HG03520 (cell line): ENCODE results near the gene CNBD2.
"Not testable (repeated sequence)": the region's sequence is repeated elsewhere in the genome, so short reads cannot be mapped to it uniquely, and the experiment has no call there.

Experiments used
- ATAC-seq: cut with Tn5 transposase; IDR thresholded peaks from one replicate; pipeline ENCODE4 v1.9.1; 2021; ENCODE audit warnings: mild to moderate bottlenecking, moderate library complexity; ENCODE audit not compliant: unreplicated experiment

CNBD2 gene

DNA sequence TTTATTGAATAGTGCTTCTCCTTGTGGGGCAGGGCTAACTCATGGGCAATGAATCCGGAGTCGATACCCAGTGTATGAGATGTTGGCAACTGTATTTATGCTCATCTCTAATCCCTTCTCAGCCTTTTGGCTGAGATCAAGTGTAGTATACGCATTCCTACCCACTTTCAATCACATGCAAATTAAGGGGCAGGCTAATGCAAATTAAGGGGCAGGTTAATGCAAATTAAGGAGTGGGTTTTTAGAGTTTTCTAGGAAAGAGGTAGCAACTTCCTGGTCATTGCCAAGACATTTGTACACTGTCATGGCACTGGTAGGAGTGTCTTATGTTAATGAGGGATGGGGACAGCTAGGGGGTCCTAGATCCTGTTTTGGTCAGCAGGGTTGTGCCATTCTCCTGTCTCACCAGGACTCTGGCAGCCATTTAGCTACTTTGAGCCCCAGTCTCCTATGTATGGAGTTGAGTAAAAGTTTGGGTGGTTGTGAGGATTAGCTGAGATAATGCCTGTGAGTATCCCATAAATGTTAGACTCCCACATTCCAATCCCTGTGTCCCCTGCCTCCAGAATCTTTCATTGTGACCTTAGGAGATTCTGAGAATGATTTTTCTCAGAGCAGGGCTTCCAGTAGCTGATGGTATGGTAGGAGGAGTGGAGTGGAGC lies at the start of gene CNBD2:
CNBD2 (plus strand) TSS at position 612 of the 662 bp plus-strand sequence. CDS start 173 bp downstream, outside the sequence.
- ATAC-seq = no peak

DNA sequence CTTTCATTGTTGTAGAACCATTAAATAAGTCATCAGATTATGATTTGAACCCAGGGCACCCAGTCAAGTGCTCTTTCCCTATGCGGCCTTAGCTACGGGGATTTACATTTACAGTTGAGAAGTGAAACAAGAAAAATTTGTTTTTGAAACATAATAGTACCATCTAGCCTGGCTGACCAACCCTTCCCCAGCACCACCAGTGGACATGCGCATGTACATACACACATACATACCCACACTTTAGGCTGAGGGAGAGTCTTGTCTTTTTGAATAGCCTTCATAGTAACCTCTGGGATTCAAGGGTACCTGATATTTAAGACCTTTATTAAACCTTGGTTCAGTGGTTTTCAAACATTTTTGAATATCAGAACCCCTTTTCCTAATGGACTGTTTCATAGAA lies 47.9 kb upstream of the CNBD2 start:
- ATAC-seq = no peak

DNA sequence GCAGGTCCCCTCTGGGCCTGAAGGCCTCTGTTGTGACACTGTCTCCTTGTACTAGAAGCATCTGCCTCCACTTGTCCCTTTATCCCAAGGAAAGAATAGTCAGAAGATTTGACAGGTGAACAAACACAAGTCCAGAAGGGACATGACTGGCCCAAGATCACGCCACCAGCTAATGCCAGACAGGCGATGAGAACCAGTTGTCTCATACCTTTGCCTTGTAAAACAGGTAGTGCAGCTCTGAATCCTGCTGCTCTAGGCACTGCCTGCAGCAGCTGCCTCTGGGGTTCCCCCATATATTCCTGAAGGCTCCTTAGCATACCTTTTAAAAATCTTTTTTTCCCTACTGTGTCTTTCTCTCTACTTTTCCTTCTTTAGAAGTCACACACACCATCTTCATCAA lies 39.1 kb upstream of the CNBD2 start:
- ATAC-seq = no peak

DNA sequence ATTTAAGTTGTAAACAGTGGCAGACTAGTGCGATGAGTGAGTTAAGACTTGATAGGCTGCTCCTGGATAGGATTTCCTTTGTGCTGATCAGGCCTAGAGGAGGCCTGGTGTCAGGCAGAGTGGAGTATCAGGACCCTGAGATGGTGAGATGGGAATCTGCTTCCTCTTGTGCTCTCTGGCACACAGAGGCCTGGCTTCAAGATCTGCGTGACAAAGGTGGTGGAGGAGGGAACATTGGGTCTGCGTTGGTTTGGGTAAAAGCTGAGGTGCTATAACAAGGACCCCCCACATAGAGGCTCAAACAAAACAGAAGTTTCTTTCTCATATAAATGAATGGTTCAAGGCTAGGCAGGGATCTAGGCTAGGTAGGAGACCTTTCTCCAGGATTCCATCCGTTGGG lies 34.3 kb upstream of the CNBD2 start:
- ATAC-seq = no peak

DNA sequence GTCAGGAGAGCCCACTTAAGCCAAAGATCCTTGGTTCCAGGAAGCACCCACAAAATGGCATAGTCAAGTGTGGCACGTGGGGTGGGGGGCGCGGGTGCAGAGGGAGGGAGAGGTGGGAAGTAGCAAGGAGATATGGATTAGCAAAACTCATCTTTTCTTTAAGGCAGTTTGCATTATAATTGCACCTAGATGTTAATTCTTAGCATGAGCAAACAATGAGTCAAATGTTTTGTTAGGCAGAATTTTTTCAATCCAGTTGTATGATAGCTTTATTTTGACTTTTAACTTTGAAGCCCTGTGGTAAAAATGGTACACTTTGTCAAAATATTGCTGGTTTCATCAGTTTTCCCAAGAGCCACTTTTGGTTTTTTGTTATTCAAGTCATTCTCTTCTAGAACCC lies 29.1 kb upstream of the CNBD2 start:
- no peak for ATAC-seq

DNA sequence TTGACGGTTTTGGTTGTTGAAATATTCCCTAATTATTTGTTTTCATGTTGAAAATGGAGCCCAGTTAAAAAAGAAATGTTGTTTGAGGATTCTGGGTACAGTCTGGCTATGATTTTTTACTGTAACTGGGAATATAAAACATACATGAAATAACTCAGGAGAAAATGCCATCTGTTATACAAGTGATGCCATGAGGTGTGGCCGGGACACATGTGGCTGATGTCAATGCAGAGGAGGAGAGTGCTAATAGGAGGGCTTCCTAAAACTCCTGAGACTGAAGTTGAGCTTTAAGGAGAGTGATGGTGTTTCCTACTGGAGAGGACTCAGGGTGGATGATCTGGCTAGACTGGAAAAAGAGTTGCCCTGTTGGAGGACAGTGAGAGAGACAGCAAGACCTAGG lies 26.8 kb upstream of the CNBD2 start:
- ATAC-seq = no peak

DNA sequence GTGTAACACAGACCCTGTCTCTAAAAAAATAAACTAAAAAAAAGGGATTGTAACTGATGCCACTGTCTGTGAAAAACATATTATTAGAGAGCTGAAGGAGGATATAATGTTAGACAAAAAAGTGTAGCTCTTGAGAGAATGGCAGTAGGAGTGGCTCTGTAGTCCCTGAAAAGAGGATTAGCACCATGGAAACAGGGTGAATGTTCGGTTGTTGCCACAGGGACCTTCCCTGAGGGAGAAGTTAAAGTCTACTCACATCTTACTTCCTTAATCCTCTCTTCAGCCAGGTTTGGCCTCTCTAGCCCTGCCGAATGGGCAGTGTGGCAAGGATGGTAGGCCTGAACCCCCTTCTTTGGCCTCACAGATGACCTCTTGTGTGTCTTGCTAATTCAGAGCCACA lies 26.1 kb upstream of the CNBD2 start:
- ATAC-seq = no peak

DNA sequence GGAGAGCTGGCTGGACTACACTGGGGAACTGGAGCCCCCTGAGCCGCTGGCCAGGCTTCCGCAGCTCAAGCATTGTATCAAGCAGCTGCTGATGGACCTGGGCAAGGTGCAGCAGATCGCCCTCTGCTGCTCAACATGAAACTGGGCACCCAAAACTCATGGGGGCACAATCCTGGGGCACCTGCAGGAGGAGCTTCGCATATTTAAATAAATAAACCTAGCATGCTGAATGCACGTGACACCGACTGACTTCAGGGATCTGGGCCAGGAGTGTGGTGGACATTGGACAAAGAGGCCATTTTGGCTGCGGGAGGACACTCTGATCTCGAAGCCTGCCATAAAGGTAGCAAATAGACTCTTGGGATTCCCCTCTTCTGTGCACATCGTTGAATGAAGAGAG lies 20.9 kb upstream of the CNBD2 start:
- ATAC-seq = no peak

DNA sequence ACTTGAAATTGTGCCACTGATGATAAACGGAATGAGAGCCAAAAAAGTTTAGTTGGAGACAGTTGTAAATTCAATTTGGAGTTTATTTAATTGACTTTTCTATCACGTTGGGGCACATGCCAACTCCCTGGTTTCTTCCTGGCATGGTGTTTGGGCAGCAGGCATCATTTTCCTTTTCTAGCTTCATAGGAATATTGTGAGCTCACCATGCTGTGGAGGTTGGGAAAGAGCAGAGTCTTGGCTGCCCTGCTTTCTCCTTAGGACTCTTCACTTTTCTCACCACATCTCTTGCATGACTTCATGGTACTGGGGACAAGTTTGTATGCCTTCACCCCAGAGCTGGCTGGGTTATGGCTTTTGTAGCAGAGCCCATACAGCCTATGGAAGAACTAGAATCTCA lies 20.5 kb upstream of the CNBD2 start:
- no peak for ATAC-seq

DNA sequence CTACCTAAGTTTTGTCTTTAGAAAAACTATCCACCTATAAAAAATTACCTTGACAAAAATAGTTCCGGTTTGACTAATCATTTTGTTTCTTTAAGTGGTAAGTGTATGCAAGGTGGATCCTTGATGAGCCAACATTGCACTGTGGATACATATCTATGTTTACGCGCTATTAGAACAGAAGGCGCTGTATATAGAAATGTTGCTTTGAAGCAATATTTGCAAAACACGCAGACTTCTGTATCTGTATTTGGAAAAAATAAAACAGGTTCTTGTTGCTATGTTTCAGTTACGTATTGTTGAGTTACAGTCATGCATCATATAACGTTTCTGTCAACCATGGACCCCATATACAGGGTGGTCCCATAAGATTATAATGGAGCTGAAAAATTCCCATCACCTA lies 18.3 kb upstream of the CNBD2 start:
- no peak for ATAC-seq

DNA sequence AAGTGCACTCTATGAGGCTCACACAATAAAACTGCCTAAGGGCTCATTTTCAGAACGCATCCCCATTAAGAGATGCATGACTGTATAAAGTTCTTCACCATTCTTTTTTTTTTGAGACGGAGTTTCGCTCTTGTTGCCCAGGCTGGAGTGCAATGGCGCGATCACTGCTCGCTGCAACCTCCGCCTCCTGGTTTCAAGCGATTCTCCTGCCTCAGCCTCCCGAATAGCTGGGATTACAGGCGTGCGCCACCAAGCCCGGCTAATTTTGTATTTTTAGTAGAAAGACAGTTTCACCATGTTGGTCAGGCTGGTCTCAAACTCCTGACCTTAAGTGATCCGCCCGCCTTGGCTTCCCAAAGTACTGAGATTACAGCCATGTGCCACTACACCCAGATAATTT lies 16.3 kb upstream of the CNBD2 start:
- ATAC-seq = not testable (repeated sequence)

DNA sequence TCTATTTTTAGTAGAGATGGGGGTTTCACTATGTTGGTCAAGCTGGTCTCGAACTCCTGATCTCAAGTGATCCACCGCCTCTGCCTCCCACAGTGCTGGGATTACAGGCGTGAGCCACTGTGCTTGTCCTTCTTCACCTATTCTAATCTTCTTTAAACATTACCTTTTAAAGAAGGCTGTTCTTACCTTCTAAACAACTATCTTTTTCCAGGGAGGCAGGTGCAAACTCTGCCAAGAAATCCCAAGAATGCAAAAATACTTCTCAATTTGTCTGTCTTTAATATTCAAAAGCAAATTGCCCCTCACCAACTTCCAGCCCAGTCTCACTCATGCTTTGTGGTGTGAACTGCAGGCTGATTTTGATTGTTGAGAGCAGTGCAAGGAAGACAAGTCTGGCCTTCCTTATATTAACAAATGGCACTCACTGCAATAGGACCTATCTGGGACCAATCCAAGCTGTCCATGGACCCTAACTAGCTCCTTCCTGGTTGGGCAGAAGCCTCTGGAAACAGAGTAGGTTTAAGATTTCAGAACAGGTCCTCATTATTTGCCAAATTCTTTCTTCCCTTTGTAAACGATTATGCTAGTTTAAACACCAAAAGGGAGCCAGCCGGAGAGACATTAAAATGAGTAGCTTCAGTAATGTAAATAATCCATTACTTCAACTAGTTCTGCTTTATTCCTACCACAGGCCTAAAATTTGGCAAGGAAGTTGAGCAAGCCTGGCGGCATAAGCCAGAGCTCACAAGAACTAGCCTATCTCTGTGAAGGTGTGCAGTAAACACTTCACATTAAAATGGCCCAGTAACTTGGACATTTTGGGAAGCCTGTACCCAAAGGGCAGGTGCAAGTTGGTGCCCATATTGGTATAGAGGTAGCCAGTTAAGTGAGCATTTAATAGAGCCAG lies 15.7 kb upstream of the CNBD2 start:
- no peak for ATAC-seq

DNA sequence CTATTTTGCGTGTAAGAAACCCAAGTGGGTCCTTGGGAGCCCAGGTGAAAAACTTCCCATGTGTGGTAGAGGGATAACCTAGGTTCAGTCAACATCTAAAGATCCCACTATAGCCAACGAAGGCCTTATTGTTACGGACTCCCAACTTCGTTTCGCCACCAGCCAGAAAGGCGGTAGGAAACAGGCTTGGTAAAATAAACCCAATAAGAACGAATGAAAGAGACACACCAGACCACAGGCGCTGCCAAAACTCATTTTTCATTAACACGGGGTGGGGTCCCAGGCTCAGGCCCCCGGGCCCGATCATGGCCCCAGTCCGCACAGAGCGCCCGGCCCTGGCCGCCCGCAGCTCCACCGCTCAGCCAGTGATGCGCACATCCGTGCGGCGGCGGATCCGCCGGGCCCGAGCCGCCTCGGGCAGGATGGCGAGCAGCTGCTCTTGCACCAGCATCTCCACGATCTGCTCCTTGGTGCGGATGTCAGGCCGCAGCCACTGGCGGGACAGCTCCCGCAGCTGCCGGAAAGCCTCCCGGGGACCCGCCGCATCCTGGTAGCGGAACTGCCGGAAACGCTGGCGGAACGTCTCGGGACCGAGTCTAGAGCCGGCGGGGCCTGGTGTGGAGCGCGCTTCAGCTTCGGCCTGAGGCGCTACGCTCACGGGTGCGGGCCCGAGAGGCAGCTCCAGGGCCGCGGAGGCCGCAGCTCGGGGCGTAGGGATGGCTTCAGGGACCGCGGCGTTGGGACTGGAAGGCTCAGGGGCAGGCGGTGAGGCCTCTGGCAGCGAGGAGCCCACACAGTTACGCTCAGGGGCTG lies 14.8 kb upstream of the CNBD2 start:
- peak; percentile 15 for ATAC-seq

DNA sequence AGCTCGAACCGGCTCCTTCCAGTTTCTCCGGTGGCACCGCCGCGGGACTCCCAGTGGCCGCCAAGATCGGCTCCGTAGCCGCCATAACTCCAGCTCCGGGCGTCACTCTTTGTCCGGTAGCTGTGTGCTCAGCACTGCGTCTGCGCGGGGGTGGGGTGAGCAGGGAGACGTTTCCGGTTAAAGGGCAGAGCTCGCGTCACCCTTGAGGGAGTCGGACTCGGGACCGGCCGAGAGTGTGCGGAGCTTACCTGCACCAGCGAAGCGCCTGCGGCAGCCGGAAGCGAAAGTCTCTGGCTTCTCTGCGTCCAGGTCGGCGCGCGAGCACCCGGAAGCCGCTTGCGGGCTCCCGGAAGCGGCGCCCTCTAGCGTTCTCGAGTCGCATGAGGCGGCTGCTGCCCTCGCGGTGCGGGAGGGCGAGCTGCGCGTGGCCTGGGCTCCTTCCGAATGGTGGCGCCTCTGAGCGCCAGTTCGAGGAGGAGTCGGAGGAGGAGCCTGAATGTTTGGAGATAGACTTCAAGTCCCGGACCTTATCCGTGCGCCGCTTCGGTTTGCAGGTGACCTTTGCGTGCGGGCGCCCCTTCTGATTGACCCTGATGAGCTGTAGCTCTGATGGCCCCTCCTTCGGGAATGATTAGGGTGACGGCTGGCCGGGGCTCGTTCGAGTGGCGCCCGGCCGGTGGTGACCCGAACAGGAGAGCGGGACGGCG lies 14.0 kb upstream of the CNBD2 start, which contains the start of gene SCAND1:
SCAND1 (minus strand) TSS at position 303 of the 707 bp plus-strand sequence; CDS start at position 85, 218 bp downstream.
- peak; percentile 86 for ATAC-seq

DNA sequence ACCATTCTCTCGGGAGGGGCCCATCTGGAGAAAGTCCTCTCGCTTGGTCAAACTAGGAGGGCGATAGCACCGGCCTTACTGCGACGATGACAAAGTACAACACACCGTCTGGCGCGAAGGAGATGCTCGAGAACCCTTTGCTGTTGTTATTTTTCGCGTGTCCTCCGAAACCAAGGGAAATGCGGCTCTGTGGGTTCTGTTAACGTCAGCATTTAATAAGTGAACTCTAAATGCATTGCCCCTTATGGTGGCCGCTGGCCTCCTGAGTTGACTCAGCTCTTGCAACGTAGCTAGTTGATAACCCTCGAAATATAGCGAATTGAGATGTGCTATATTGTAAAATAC lies 13.5 kb upstream of the CNBD2 start:
- ATAC-seq = peak; percentile 3

DNA sequence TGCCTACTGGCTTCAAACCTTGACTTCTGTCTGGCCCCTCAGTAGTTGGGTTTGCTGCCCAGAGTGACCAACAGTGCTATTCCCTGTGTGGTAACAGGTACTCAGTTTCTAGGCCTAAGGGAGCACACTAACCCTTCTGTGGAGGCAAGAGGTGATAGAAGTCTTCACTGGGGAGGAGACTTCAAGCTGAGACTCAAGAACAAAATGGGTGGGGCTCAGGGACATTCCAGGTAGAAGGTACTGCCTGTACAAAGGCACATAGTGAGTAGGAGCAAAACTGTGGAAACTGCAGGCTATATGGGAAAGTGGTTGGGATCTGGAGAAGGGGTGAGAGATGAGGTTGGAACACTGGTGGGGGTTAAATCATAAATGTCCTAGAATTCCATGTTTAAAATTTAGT lies 11.8 kb upstream of the CNBD2 start:
- ATAC-seq = no peak

DNA sequence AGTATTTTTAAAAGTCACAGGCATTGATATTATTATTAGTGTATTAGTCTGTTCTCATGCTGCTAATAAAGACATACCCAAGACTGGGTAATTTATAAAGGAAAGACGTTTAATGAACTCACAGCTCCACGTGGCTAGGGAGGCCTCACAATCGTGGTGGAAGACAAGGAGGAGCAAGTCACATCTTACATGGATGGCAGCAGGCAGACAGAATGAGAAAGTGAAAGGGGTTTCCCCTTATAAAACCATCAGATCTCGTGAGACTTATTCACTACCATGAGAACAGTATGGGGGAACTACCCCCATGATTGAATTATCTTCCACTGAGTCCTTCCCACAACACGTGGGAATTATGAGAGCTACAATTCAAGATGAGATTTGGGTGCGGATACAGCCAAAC lies 9.1 kb upstream of the CNBD2 start:
- ATAC-seq = not testable (repeated sequence)

DNA sequence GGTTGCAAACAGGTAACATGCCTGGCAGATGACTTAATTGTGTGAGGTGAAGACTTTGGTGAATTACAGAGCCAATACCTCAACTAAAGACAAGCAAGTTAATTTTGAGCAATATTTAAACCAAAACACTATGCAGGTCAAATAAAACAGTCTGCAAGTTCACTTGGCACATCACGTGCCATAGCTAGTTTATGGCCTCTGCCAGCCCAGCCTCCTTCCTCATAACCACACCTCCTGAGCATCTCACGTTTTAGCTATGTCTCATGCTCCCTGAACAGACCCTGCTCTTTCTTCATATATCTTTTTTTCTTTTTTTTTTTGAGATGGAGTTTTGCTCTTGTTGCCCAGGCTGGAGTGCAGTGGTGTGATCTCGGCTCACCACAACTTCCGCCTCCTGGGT lies 4.5 kb upstream of the CNBD2 start:
- no peak for ATAC-seq

DNA sequence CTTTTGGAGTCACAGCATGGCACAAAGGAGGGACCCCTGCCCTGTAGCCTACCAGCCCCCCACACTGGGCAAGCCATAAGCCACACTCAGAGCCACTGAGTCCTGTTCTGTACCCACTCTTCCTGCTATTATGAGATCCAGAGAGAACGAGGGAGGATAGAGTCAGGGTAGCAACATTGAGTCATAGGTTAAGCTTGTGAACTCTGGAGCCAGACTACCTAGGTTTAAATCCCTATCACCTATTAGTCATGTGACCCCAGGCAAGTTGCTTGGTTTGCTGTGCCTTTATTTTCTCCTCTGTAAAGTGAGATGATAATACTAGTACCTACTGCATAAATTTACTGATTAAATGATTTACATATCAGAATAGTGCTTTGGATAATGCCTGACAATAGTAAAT lies 540 bp downstream of the CNBD2 start:
- no peak for ATAC-seq

DNA sequence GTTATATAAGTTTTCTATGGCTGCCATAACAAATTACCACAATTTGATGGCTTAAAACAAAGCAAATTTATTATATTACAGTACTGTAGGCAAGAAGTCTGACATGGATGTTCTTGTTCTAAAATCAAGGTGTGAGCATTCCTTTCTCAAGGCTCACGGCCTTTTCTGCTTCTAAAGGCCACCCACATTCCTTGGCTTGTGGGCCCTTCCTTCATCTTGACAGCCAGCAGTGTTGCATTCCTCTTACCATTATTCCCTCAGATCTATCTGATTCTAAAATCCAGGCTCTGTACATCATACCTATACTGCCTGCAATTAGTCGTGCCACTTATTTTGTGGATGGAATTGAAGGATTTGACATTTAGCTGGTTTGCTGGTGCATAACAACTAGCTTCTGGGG lies 3.6 kb downstream of the CNBD2 start:
- ATAC-seq = no peak

DNA sequence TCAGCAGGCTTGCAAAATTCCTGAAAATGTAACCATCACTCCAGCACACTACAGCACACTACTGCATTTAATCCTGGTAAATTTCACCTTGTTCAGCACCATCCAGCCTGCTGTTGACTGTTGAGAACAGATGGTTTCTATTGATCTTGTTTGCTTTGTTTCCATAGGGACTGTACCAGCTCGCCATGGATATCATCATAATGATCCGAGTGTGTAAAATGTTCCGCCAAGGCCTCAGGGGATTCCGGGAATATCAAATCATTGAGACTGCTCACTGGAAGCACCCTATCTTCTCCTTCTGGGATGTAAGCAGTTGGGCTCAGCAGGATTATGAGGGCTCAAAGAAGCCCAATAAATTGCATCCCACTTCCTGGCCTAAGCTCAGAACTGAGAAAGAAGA lies 4.1 kb downstream of the CNBD2 start:
- ATAC-seq = no peak
